ENCODE measurements around the gene SPSB1. TPM values are rescaled to one million over a fixed set of nuclear protein-coding genes. Genes with fewer than 3 reads are reported as not detected.

Gene SPSB1
- total and polyA plus RNA-seq, 2 of the 4 experiments (the other 2 are of a cell fraction): 16.7 to 19.8 TPM

DNA sequence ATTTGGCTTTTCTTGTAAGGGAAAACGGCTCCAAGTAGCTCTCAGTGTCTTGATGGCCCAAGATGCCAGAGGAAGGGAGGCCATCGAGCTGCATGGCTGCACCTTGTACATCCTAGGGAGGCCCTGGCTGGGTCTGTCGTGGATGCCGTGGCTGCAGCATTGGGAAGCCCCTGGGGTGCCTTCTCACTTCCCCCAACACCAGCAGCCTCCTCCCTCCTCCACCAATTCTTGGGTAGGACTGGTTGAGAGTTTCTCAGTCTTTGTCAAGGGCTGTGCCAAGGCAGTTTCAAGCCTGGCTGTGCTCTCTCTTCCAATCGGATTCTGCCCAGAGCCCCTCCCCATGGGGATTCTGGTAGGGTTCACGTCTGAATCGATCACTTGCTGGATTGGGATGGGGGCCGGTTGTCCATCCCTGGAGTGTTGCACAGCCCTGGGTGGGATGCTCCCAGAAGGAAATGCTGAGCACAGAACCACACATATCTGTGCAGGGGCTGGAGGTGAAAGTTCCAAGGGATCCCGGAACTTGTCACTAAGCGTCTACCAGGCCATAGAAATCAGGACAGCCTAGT is 14.0 kb upstream of the SPSB1 start (continued):
- TF ChIP-seq, protein P1, sequence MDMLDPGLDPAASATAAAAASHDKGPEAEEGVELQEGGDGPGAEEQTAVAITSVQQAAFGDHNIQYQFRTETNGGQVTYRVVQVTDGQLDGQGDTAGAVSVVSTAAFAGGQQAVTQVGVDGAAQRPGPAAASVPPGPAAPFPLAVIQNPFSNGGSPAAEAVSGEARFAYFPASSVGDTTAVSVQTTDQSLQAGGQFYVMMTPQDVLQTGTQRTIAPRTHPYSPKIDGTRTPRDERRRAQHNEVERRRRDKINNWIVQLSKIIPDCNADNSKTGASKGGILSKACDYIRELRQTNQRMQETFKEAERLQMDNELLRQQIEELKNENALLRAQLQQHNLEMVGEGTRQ (IDR thresholded peaks at IDR 0.05; ENCODE audit: low read depth, low read length): no peak

- peak overlapping the region; percentile 77 for H2BK5ac ChIP-seq (ENCODE audit: low read depth, low read length, poor library complexity, severe bottlenecking)
- H3K4me2 ChIP-seq (ENCODE audit: low read depth, low read length): no peak overlapping the region
- H3K4me1 ChIP-seq (ENCODE audit: control insufficient read depth, insufficient read depth, low read length): peaks cover 46% of the 10 kb centered on the region
- H3K23ac ChIP-seq (ENCODE audit: low read depth, low read length): peak overlapping the region; percentile 42; the same call in 1 of the 2 replicates
- peak overlapping the region; percentile 78 for H2AFZ ChIP-seq (replicated peaks; ENCODE audit: low read length, poor library complexity)
- ATAC-seq (ENCODE audit: low read depth): no peak
- H4K5ac ChIP-seq (ENCODE audit: low read depth, low read length): no peak overlapping the region
- H3K18ac ChIP-seq (ENCODE audit: low read depth, low read length): peak overlapping the region; percentile 27; the same call in 1 of the 2 replicates
- H3K9ac ChIP-seq (ENCODE audit: low read depth, low read length): no peak overlapping the region
- peak overlapping the region; percentile 7 to 57 for H4K8ac ChIP-seq (ENCODE audit: low read depth in 2 of 2, low read length in 2 of 2)
- peak overlapping the region; percentile 95 for H2AK9ac ChIP-seq (replicated peaks; ENCODE audit: low read depth, low read length, poor library complexity)
- no peaks in the 10 kb centered on the region for H3K9me3 ChIP-seq (ENCODE audit: control insufficient read depth, insufficient read depth, low read length)
- TF ChIP-seq MAFK (IDR thresholded peaks at IDR 0.05; ENCODE audit: low read depth, low read length): no peak
- TF ChIP-seq MXI1 (IDR thresholded peaks at IDR 0.05; ENCODE audit: borderline replicate concordance, low read depth, low read length): no peak
- TF ChIP-seq MAZ (IDR thresholded peaks at IDR 0.05; ENCODE audit: borderline replicate concordance, low read depth, low read length): no peak
- TF ChIP-seq ELK1 (IDR thresholded peaks at IDR 0.05; ENCODE audit: borderline replicate concordance, low read depth, low read length): no peak
- no peak for TF ChIP-seq FOS (IDR thresholded peaks at IDR 0.05; ENCODE audit: low read depth, low read length)
- TF ChIP-seq BHLHE40 (IDR thresholded peaks at IDR 0.05; ENCODE audit: low read depth, low read length): no peak
- 56% methylated on average over 5 of the region's 23 CpGs; no CpG with 5 or more reads in 1 of the 2 experiments for whole genome bisulfite sequencing, 2 experiments (ENCODE audit: extremely low coverage in 2 of 2, insufficient read length in 1 of 2)
- H3K36me3 ChIP-seq (ENCODE audit: control insufficient read depth, insufficient read depth, low read length): no peaks in the 10 kb centered on the region
- ChIA-PET POLR2A (ENCODE audit: unreplicated experiment) (no interaction called here), CTCF (interaction anchor here (0.8 to 1.7 kb wide), 3 partner anchors 10 to 212 kb away, joined by 3 to 6 read pairs (median 5); no protein-coding TSS in a partner anchor)
- peaks cover 31% of the 10 kb centered on the region for H3K9me1 ChIP-seq (ENCODE audit: insufficient read depth, low read length)
- BruUV-seq (replicated peaks): no TSS peak
- H3K27ac ChIP-seq (ENCODE audit: insufficient read depth, low read length): no peak overlapping the region
- no peak overlapping the region for H3K56ac ChIP-seq (ENCODE audit: extremely low read depth, insufficient read depth, low read length)
- in situ Hi-C loops (cut with MboI; ENCODE audit: low sequenced_read_pairs) (loop anchor here (10.0 kb wide), 1 partner anchor 295 kb away; no protein-coding TSS in a partner anchor), dilution Hi-C loops (cut with HindIII; ENCODE audit: low sequenced_read_pairs, unreplicated experiment) (no loop called here), intact Hi-C loops (cut with micrococcal nuclease) (no loop called here)
- H2AK5ac ChIP-seq (ENCODE audit: low read depth, low read length): peak overlapping the region; percentile 95
- peak; percentile 55 for DNase-seq
- no peak overlapping the region for H3K4me3 ChIP-seq (ENCODE audit: insufficient read depth, low read depth, low read length)
- no peaks in the 10 kb centered on the region for H3K27me3 ChIP-seq (ENCODE audit: control insufficient read depth, insufficient read depth, low read length)
- peak overlapping the region; percentile 98 for H2BK120ac ChIP-seq (ENCODE audit: low read depth, low read length)
- H4K91ac ChIP-seq (ENCODE audit: insufficient read depth, low read depth, low read length): peak overlapping the region; percentile 89
- H3K4ac ChIP-seq (ENCODE audit: low read depth, low read length): peak overlapping the region; percentile 81
- H3K14ac ChIP-seq (replicated peaks; ENCODE audit: low read depth, low read length): peak overlapping the region; percentile 69
- peak overlapping the region; percentile 95 for H2BK20ac ChIP-seq (ENCODE audit: low read depth, low read length)
- H4K20me1 ChIP-seq (ENCODE audit: insufficient read depth, low read length): no peaks in the 10 kb centered on the region; the same call in 1 of the 2 replicates
- peak overlapping the region; percentile 70; the same call in 2 of the 3 replicates for H2BK15ac ChIP-seq (ENCODE audit: low read depth, low read length)
- H3K79me1 ChIP-seq (ENCODE audit: low read depth in 1 of 2, low read length in 2 of 2): peaks cover 0 to 10% of the 10 kb centered on the region in 2 experiments; a peak in 2 of 4 replicates
Measured at GRCh38 chr1:9279172-9279840, 13.4 kb upstream of the SPSB1 start.

Measured in IMR-90 (cell line).